GM21825 (cell line): ENCODE results near the gene CYP1A2.
"Not testable (repeated sequence)": the region's sequence is repeated elsewhere in the genome, so short reads cannot be mapped to it uniquely, and the experiment has no call there.

ENCODE experiments used
- ATAC-seq: cut with Tn5 transposase; IDR thresholded peaks from one replicate; pipeline ENCODE4 v1.9.1; 2021; ENCODE audit warnings: mild to moderate bottlenecking, moderate library complexity; ENCODE audit not compliant: unreplicated experiment

CYP1A2 gene

GRCh38 chr15:74748322-74748946 is at the start of gene CYP1A2:
CYP1A2 (plus strand) TSS chr15:74748845; CDS start chr15:74749739, 894 bp downstream.
- no peak for ATAC-seq

DNA sequence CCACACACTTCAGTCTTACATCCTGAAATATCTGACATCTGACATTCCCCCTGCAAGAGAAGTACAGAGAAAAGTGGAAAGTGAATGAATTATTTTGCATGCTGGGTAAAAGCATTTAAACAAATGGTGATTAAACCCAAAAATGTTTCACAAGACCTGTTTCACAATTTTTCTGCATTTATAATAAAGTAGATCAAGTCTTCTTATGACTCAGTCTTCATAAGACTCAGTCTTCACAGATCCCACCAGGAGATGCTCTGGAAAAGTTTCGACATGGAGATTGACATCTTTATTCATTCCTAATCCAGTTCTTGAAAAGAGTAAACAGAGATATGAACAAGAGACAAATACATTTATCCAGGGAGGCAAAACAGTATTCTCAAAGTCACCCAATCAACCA is 39.6 kb upstream of the CYP1A2 start:
- no peak for ATAC-seq

DNA sequence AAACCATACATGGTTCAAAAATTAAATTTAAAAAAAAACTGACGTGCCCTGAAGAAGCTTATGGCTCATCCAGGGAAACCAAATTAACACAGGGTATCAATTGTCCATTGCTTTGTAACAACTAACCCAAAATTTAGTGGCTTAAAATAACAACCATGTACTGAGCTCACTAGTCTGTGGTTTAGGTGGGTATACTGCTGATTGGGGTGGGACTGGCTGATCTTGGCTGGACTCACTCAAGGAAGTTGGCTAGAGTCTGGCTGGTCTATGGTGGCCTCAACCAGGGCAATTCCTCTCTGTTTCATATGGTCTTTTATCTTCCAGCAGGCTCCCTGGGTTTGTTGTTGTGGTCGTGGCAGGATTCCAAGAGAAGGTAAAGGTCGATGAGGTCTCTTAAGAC is 38.8 kb upstream of the CYP1A2 start:
- no peak for ATAC-seq

DNA sequence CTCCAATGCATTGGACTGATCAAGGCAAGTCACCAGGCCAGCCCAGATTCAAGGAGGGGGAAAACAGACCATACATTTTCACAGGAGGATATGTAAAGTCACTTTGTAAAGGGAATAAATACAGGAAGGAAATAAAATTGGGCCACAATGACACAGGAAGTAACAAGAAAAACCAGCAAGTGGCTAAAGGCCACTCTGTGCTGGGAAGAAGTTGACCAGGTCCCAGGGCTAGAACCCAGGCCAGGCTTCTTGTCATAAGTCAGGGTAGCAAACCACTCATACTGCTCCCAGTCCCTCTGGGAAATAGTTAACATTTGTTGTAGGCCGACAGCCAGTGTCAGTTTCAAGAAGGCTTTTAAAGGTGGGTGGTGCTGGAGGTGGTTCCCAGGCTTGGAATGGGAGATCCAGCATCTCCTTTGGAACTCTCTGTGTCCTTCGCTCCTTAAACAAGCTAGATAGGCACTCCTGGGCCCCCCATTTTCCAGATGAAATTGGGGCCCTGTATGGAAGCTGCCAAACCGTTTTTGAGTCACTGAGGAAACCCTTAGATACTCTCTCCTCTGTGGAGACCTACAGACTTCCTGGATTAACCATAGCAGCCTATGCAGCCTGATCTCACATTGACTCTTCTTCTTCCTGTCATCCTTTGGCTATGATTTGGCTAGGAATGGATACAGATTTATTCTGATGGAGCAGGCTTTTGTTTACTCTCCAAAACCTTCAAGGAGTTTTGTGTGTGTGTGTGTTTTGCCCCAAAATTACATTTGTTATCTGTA is 38.1 kb upstream of the CYP1A2 start:
- no peak for ATAC-seq

DNA sequence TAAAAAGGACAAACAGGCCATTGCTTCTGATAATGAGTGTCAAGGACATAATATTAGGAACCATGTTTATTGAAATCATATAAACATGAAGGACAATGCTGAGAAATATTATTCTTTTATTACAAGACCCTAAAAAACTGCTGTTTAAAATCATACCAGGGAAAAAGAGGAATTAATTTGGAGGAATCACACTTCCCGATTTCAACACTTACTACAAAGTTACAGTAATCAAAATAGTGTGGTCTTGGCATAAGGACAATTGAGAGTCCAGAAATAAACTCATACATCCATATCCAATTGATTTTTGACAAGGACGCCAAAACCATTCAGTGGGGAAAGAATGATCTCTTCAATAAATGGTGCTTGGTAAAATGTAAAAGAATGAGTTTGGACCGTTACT is 36.3 kb upstream of the CYP1A2 start:
- ATAC-seq: no peak

GRCh38 chr15:74716651-74717050 is 32.0 kb upstream of the CYP1A2 start:
- ATAC-seq: no peak

DNA sequence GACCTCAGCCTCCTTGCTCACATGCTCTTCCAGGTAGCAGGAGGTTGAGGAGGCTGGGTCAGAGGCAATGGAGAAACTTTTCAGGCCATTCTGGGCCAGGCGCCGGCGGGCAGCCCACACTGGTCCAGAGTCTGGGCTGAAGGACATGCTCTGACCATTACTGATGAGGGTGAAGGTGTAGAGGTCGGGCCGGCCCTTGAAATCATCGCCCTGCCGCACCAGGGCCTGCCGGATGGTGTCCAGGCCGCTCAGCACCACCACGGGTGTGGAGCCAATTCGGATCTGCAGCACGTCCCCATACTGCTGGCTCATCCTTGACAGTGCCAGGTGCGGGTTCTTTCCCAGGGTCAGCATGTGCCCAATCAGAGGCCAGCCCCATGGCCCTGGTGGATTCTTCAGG is 26.1 kb upstream of the CYP1A2 start:
- no peak for ATAC-seq

- ATAC-seq: no peak
Observed at GRCh38 chr15:74723187-74723586, 25.5 kb upstream of the CYP1A2 start.

- ATAC-seq: no peak
Observed at GRCh38 chr15:74723754-74724334, 24.8 kb upstream of the CYP1A2 start.

- ATAC-seq: no peak
Observed at GRCh38 chr15:74724570-74725224, 23.9 kb upstream of the CYP1A2 start.

- ATAC-seq: no peak
Observed at GRCh38 chr15:74725225-74725774, 23.3 kb upstream of the CYP1A2 start, which contains the start of gene CYP1A1. CYP1A1 (minus strand) TSS chr15:74725528; CDS start chr15:74723097, 2,431 bp downstream.

- no peak for ATAC-seq
Observed at GRCh38 chr15:74725845-74726773, 22.5 kb upstream of the CYP1A2 start.

DNA sequence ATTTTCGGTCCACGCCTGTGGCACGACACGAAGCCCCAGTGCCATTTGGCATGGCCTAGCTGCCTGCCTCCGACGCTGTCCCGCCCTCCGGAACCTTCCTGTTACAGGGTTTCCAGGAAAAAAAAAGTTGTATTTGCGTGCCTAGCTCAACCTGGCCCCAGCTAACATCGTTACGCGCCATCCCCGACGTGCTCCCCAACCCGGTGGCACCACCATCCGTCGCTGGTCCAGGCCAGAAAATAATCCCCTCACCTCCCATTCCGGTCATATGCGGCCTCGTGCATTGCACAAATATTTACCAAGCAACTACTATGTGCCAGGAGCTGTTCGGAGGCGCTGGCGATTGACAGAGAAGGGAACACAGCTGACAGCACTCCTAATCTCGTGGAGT is 21.9 kb upstream of the CYP1A2 start:
- ATAC-seq: no peak

DNA sequence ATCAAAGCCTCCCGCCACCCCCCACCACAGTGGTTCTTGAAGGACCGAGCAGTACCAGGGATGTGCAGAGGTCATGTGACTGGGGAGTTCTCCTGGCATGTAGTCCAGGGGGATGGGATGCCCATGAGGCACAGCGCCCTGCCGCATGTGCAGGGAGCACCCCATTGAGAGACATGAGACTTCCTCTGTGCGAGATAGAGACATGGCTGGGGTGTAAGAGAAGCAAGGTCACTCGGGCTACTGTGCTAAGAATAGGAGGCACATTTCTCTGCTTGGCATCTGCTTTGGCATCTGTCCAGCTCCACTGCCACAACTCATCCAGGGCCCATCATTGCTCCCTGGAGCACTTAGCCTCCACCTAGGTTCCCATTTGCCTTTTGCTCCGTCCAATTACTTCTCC is 20.9 kb upstream of the CYP1A2 start:
- no peak for ATAC-seq

DNA sequence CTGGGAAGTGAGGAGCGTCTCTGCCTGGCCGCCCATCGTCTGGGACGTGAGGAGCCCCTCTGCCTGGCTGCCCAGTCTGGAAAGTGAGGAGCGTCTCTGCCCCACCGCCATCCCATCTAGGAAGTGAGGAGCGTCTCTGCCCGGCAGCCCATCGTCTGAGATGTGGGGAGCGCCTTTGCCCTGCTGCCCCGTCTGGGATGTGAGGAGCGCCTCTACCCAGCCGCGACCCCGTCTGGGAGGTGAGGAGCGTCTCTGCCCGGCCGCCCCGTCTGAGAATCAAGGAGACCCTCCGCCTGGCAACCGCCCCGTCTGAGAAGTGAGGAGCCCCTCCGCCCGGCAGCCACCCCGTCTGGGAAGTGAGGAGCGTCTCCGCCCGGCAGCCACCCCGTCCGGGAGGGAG is 19.9 kb upstream of the CYP1A2 start:
- not testable (repeated sequence) for ATAC-seq

DNA sequence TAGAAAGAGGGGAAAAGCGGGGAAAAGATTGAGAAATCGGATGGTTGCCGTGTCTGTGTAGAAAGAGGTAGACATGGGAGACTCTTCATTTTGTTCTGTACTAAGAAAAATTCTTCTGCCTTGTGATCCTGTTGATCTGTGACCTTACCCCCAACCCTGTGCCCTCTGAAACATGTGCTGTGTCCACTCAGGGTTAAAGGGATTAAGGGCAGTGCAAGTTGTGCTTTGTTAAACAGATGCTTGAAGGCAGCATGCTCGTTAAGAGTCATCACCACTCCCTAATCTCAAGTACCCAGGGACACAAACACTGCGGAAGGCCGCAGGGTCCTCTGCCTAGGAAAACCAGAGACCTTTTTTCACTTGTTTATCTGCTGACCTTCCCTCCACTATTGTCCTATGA is 19.3 kb upstream of the CYP1A2 start:
- not testable (repeated sequence) for ATAC-seq

DNA sequence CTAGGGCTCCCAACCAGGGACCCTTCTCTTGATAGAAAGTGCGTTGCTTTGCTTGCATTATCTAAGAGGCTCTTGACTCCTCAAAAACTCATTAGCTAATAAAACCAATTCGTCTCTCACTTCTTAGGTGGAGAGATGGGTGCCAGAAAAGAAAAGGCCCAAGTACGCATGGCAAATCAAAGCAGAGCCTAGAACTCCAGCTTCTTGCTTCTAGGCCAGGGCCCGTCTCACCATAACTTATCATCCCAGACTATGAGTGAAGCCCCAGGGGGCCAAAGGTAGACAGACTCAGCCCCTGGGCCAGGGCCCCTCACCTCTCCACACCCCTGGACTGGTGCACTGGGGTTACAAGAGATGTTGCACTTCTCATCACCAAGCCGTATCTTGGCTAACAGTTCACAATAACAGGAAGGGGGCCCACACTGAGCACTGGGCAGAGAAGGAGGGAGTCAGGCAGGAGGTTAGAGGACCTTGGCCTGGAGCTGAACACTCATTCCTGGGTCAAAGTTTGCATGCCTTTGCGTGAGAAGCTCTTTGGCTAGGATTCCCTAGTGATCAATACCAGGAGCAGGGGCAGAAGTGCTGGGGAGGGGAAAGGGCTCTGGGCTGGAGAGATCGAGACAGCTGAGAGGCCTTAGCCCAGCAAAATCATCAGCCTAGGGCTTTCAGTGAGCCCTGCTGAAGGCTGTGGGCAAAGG is 17.9 kb upstream of the CYP1A2 start:
- ATAC-seq: no peak

- ATAC-seq: no peak
Observed at GRCh38 chr15:74732846-74733245, 15.8 kb upstream of the CYP1A2 start.

DNA sequence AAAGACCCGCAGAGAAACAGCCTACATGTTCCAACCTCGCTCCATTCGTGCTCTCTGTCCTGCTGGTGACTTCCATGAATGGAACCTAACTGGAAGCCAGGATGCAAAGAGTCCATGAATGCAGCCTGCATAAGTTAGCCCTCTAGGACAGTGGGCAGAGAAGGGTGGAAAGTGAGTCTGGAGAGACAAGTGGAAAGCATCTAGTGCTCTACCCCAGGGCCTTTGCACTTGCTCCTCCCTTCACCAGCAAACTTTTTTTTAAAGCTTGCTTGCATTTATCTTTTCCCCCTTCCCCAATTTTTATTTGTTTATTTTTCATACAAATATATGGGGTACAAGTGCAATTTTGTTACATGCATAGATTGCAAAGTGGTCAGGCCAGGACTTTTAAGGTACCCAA is 15.4 kb upstream of the CYP1A2 start:
- ATAC-seq: no peak

GRCh38 chr15:74735305-74735704 is 13.3 kb upstream of the CYP1A2 start:
- no peak for ATAC-seq
